ENCODE measurements around the gene JUNB. TPM values are rescaled to one million over a fixed set of nuclear protein-coding genes. Genes with fewer than 3 reads are reported as not detected.

JUNB gene
- total RNA-seq, 1 donor from 2014 or later: 158 TPM

DNA sequence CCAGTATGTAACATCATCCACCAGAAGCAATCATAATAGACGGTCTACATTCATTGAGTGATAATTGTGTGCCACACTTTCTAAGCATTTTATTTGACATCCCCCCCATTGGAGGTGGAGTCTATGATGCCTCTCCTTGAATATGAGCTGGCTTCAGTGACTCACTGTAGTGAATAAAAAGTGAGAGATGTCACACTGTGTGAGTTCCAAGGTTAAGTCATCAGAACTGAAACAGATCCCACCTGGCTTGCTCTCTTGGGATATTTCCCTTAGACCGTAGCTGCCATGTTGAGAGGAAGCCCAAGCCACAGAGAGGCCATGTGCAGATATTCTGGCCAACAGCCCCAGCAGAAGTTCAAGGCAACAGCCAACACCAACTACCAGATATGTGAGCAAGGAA, 30.5 kb downstream of the JUNB start:
- TF ChIP-seq, protein P1, sequence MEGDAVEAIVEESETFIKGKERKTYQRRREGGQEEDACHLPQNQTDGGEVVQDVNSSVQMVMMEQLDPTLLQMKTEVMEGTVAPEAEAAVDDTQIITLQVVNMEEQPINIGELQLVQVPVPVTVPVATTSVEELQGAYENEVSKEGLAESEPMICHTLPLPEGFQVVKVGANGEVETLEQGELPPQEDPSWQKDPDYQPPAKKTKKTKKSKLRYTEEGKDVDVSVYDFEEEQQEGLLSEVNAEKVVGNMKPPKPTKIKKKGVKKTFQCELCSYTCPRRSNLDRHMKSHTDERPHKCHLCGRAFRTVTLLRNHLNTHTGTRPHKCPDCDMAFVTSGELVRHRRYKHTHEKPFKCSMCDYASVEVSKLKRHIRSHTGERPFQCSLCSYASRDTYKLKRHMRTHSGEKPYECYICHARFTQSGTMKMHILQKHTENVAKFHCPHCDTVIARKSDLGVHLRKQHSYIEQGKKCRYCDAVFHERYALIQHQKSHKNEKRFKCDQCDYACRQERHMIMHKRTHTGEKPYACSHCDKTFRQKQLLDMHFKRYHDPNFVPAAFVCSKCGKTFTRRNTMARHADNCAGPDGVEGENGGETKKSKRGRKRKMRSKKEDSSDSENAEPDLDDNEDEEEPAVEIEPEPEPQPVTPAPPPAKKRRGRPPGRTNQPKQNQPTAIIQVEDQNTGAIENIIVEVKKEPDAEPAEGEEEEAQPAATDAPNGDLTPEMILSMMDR (IDR thresholded peaks at IDR 0.05; ENCODE audit: insufficient read depth, low read length, severe bottlenecking): no peak
- DNase-seq (ENCODE audit: low read depth) (peak; percentile 39), FAIRE-seq (no peak)
- Histone ChIP-seq H3K27me3 (ENCODE audit: control insufficient read depth, insufficient read depth, low read length) (no peaks in the 10 kb centered on the region), H3K36me3 (ENCODE audit: control insufficient read depth, insufficient read depth, low read length) (no peaks in the 10 kb centered on the region), H3K4me3 (ENCODE audit: low read depth, low read length) (no peak overlapping the region)

DNA sequence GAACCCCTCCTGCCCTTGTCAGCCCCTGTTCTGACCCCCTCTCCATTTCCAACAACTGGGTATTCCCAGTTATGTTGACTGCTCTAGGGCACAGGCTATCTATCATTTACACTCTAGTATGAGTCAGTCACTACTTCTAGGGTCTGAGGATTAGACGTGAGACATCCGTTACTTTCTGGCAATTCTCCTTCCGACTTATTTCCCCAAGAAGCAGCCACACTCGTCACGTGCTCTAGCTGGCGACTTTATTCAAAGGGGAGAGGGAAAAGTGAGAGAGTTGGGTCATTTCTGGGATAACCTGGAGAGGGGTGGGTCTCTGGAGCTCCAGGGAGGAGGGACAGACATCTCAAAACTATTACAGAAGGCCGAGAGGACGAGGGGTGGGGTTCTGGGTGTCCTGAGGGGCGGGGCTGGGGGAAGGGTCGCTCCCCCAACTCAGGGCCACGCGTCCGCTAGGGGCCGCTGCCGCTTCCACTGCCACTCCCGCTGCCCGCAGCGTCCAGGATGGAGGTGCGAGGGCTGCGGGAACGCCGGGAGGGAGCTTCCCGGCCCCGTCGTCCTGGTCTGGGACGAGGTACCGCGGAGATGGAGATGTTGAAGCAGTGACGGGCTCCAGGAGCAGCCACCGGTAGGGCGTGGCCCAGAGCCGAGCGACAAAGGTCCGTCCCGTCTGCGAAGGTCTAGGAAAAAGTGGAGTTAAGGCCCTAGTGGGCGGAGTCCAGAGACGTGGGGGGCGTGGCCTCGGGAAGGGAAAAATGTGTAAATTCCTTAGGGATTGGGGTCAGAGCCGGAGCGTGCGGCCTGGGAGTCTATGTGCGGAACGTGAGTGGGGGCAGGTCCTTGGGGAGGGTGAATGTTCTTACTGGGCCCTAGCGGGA, 34.2 kb downstream of the JUNB start:
- H3K4me3 ChIP-seq (ENCODE audit: low read depth, low read length): no peak overlapping the region
- no peaks in the 10 kb centered on the region for H3K27me3 ChIP-seq (ENCODE audit: control insufficient read depth, insufficient read depth, low read length)
- no peaks in the 10 kb centered on the region for H3K36me3 ChIP-seq (ENCODE audit: control insufficient read depth, insufficient read depth, low read length)
- no peak for DNase-seq (ENCODE audit: low read depth)
- FAIRE-seq: no peak
- TF ChIP-seq, protein P1 (IDR thresholded peaks at IDR 0.05; ENCODE audit: insufficient read depth, low read length, severe bottlenecking): peak; percentile 56

DNA sequence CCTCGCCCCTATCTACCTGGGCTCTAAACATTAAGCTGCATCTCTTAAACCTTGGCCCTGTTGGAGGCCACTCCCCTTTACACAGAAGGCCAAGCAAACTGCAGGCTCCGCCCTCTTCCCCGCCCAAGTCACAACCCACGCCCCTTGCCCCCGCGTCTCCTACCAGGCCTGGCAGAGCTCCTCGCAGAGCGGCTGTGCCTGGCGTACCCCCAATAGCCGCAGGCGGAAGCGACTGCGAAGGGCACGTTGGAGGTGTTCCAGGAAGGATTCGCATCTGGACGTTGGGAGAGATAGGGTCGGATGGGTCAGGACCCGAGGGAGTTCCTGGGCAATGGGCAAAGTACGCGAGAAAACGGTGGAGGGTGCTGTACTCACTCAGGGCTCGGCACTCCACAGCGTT, 37.2 kb downstream of the JUNB start:
- peaks cover 5% of the 10 kb centered on the region for H3K27me3 ChIP-seq (ENCODE audit: control insufficient read depth, insufficient read depth, low read length)
- DNase-seq (ENCODE audit: low read depth): no peak
- FAIRE-seq: no peak

DNA sequence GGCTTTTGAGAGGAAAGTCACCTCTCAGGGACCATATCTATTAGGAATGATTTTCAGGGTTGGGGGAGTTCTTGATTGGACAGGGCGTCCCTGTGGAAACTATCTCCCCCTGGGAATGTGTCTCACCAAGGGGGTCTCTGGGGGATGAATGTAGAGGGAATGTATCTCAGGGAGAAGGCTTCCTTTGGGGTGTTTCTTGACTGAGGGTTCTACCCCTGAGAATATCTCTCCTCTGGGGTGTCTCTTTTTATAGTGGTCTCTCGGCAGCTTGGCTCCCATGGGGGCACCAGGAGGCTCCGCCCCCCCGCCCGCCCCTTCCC, 42.1 kb downstream of the JUNB start:
- H3K36me3 ChIP-seq (ENCODE audit: control insufficient read depth, insufficient read depth, low read length): no peaks in the 10 kb centered on the region
- TF ChIP-seq, protein P1 (IDR thresholded peaks at IDR 0.05; ENCODE audit: insufficient read depth, low read length, severe bottlenecking): no peak
- DNase-seq (ENCODE audit: low read depth) (no peak), FAIRE-seq (no peak)
- peaks cover 27% of the 10 kb centered on the region for H3K27me3 ChIP-seq (ENCODE audit: control insufficient read depth, insufficient read depth, low read length)
- H3K4me3 ChIP-seq (ENCODE audit: low read depth, low read length): no peak overlapping the region

More for the DNA sequence above, 37.2 kb downstream of the JUNB start:
- TF ChIP-seq, protein P1 (IDR thresholded peaks at IDR 0.05; ENCODE audit: insufficient read depth, low read length, severe bottlenecking): no peak
- Histone ChIP-seq H3K4me3 (ENCODE audit: low read depth, low read length) (no peak overlapping the region), H3K36me3 (ENCODE audit: control insufficient read depth, insufficient read depth, low read length) (no peaks in the 10 kb centered on the region)

DNA sequence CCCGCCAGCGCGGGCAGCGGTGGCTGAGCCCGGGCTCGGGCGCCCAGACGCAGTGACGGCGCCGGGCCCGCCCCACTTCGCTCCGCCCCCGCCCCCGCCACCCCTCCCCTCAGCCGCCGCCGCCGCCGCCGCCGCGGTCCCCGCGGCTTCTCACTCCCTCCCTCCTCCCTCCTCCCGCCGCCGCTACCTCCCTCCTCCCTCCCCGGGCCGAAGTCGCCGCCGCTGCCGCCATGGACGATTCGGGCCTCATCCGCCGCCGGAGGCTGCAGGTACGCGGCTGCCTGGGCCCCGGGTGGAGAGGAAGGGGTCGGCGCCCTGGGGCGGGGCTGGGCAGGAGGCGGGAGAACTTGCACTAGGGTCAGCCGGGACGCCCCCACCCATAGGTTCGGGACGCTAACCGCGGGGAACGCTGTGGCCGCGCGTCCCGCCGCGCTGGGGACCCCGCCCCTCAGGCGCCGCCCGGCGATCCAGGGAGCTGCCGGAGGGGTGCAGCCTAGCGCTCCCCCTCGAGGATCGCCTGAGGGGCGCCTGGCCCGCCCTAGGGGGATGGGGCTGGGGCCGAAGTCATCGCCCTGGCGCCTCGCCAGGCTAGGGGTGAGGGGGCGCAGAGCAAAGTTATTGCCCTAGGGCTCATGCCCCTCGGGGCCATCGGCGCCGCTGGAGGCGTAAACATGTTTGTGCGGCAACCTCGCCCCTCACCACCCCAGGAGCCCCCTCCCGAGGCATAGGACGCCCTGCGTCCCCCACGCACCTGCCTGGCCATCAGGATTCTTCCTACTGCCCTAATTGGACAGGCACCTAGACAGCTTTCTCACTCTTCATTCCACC, 42.7 kb downstream of the JUNB start:
- TF ChIP-seq, protein P1 (IDR thresholded peaks at IDR 0.05; ENCODE audit: insufficient read depth, low read length, severe bottlenecking): no peak
- Histone ChIP-seq H3K4me3 (ENCODE audit: low read depth, low read length) (peak overlapping the region; percentile 35), H3K36me3 (ENCODE audit: control insufficient read depth, insufficient read depth, low read length) (no peaks in the 10 kb centered on the region), H3K27me3 (ENCODE audit: control insufficient read depth, insufficient read depth, low read length) (peaks cover 27% of the 10 kb centered on the region)
- FAIRE-seq (no peak), DNase-seq (ENCODE audit: low read depth) (no peak)

All from bronchial epithelial cell (primary cell).